Type B pancreatic cell (in vitro differentiated cells): ENCODE results near the gene LYSMD2. TPM values are rescaled to one million over a fixed set of nuclear protein-coding genes. Genes with fewer than 3 reads are reported as not detected.

Experiments used
- DNase-seq: peaks from one replicate; pipeline ENCODE4 v3.0.0; 2021; ENCODE audit warnings: mixed read lengths; ENCODE audit not compliant: unreplicated experiment; ENCODE audit errors: extremely low spot score
- H3K27ac Mint-ChIP-seq: 2 replicates; pipeline ENCODE4 v1.8.0; 2021; ENCODE audit warnings: mild to moderate bottlenecking, mixed read lengths
- H3K27me3 Mint-ChIP-seq: 2 replicates; pipeline ENCODE4 v1.8.0; 2021; ENCODE audit warnings: mixed read lengths
- H3K36me3 Mint-ChIP-seq: 2 replicates; pipeline ENCODE4 v1.8.0; 2021; ENCODE audit warnings: mixed read lengths
- H3K4me1 Mint-ChIP-seq: one replicate; pipeline ENCODE4 v1.8.0; 2021; ENCODE audit warnings: mixed read lengths; ENCODE audit not compliant: unreplicated experiment
- H3K4me3 Mint-ChIP-seq: 2 replicates; pipeline ENCODE4 v1.8.0; 2021; ENCODE audit warnings: mild to moderate bottlenecking, mixed read lengths
- H3K9me3 Mint-ChIP-seq: 2 replicates; pipeline ENCODE4 v1.8.0; 2021; ENCODE audit warnings: mixed read lengths
- total RNA-seq: library from RNA; stranded (reverse); gene quantifications from 2 replicates; pipeline ENCODE4 v1.2.1, GENCODE V29; 2021; ENCODE audit warnings: low replicate concordance
- TF ChIP-seq, protein P1 (sequence below): fragments of 200-600 bp; sonication (generic); conservative IDR thresholded peaks from 2 replicates; pipeline ENCODE4 v1.5.0; 2021; ENCODE audit warnings: antibody characterized with exemption, mild to moderate bottlenecking

The LYSMD2 gene
- total RNA-seq, 1 donor from 2014 or later: 3.9 TPM

DNA sequence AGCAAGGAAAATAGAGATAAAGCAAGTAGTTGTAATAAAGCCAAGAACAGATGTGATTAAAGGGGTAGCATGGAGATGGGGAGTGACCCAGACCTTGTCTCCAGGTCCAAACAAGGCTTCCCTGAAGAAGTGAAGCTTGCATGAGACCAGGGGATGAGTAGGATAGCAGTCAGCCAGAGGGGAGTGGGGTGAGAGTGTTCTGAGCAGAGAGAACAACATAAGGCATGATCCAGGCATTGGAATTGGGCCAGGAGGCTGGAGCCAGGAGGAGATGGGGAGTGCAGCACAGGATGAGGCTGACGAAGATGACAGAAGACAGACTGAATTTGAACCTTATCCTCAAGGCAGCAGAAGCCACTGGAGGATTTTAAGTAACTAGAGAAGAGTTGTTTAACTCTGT lies 21.2 kb upstream of the LYSMD2 start:
- no peak for DNase-seq
- TF ChIP-seq, protein P1, sequence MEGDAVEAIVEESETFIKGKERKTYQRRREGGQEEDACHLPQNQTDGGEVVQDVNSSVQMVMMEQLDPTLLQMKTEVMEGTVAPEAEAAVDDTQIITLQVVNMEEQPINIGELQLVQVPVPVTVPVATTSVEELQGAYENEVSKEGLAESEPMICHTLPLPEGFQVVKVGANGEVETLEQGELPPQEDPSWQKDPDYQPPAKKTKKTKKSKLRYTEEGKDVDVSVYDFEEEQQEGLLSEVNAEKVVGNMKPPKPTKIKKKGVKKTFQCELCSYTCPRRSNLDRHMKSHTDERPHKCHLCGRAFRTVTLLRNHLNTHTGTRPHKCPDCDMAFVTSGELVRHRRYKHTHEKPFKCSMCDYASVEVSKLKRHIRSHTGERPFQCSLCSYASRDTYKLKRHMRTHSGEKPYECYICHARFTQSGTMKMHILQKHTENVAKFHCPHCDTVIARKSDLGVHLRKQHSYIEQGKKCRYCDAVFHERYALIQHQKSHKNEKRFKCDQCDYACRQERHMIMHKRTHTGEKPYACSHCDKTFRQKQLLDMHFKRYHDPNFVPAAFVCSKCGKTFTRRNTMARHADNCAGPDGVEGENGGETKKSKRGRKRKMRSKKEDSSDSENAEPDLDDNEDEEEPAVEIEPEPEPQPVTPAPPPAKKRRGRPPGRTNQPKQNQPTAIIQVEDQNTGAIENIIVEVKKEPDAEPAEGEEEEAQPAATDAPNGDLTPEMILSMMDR: no peak
- Mint-ChIP-seq H3K4me1 (peaks cover 6% of the 10 kb centered on the region), H3K9me3 (no peaks in the 10 kb centered on the region), H3K27me3 (peaks cover 21% of the 10 kb centered on the region), H3K27ac (no peak overlapping the region), H3K36me3 (no peaks in the 10 kb centered on the region), H3K4me3 (no peak overlapping the region)

- Mint-ChIP-seq H3K9me3 (no peaks in the 10 kb centered on the region), H3K4me1 (peaks cover 6% of the 10 kb centered on the region), H3K27ac (no peak overlapping the region), H3K27me3 (peaks cover 33% of the 10 kb centered on the region), H3K4me3 (no peak overlapping the region), H3K36me3 (no peaks in the 10 kb centered on the region)
- no peak for DNase-seq
- TF ChIP-seq, protein P1: no peak
Measured at GRCh38 chr15:51757450-51757849, 20.0 kb upstream of the LYSMD2 start.

DNA sequence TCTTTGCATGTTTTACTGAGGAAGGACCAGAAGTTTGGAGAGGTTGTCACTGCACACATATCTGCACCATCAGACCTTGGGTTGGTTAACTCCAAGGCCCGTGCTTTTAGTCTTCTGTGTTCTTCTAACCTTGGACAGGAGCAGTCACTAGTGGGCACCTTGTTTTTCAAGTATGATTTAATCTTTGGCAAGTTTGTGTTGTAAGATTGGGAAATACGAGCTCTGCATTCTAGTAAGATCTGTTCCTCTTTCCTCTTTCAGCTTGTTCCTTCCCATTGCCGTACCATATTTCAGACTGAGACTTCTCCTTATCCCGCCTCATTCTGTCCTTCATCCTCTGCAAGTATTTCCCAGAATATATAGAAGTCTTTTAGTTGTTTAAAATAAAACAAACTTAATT lies 19.0 kb upstream of the LYSMD2 start:
- Mint-ChIP-seq H3K27ac (no peak overlapping the region), H3K4me1 (peaks cover 10% of the 10 kb centered on the region), H3K27me3 (peaks cover 39% of the 10 kb centered on the region), H3K9me3 (no peaks in the 10 kb centered on the region), H3K4me3 (no peak overlapping the region), H3K36me3 (no peaks in the 10 kb centered on the region)
- TF ChIP-seq, protein P1: no peak
- no peak for DNase-seq

DNA sequence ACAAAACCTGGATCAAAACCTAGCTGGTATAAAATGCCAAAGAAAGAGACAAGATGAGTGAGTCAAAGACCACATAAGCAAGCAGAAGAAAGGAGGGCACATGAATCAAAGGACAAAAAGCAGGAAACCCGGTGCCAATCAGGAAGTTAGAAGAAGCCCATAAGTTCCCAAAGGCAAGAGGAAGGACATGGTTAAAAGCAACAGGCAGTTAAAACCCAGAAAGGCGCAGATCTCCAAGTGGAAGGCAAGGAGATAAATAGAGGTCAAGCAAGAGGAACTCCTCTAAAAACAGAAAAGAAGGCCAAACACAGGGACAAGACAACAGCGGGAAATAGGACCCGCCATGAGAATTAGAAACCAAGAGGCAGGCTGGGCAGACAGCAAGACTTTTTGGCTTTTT lies 18.3 kb upstream of the LYSMD2 start:
- TF ChIP-seq, protein P1: no peak
- peaks cover 43% of the 10 kb centered on the region for H3K27me3 Mint-ChIP-seq

GRCh38 chr15:51754267-51754666 lies 16.8 kb upstream of the LYSMD2 start:
- H3K4me3 Mint-ChIP-seq: peak overlapping the region; percentile 29
- H3K27ac Mint-ChIP-seq: no peak overlapping the region
- TF ChIP-seq, protein P1: no peak
- peaks cover 58% of the 10 kb centered on the region for H3K27me3 Mint-ChIP-seq
- peaks cover 5% of the 10 kb centered on the region for H3K4me1 Mint-ChIP-seq
- DNase-seq: no peak
- H3K9me3 Mint-ChIP-seq: no peaks in the 10 kb centered on the region
- H3K36me3 Mint-ChIP-seq: no peaks in the 10 kb centered on the region

More for the DNA sequence above, 18.3 kb upstream of the LYSMD2 start:
- Mint-ChIP-seq H3K9me3 (no peaks in the 10 kb centered on the region), H3K4me3 (no peak overlapping the region), H3K27ac (no peak overlapping the region), H3K36me3 (no peaks in the 10 kb centered on the region), H3K4me1 (peaks cover 6% of the 10 kb centered on the region)
- DNase-seq: no peak

- H3K27me3 Mint-ChIP-seq: peaks cover 68% of the 10 kb centered on the region
- H3K27ac Mint-ChIP-seq: no peak overlapping the region
- peaks cover 5% of the 10 kb centered on the region for H3K4me1 Mint-ChIP-seq
- H3K36me3 Mint-ChIP-seq: no peaks in the 10 kb centered on the region
- H3K9me3 Mint-ChIP-seq: no peaks in the 10 kb centered on the region
- TF ChIP-seq, protein P1: no peak
- peak overlapping the region; percentile 75 for H3K4me3 Mint-ChIP-seq
- DNase-seq: no peak
Measured at GRCh38 chr15:51752888-51753287, 15.4 kb upstream of the LYSMD2 start.
